PC-9 (cell line): ENCODE measurements around the gene CAPZB.

Source experiments
- CTCF ChIP-seq: fragments of 200-600 bp; sonication (generic); conservative IDR thresholded peaks from 2 replicates; pipeline ENCODE4 v1.6.1; 2017; ENCODE audit warnings: mixed run types, antibody characterized with exemption, mild to moderate bottlenecking, moderate library complexity
- EZH2 ChIP-seq: fragments of 200-600 bp; sonication (generic); IDR thresholded peaks from 2 replicates; pipeline ENCODE4 v1.8.0; 2017; ENCODE audit warnings: antibody characterized with exemption, low read depth

GRCh38 chr1:19371226-19372135 lies 113.9 kb downstream of the CAPZB start:
- TF ChIP-seq CTCF: no peak
- no peak for TF ChIP-seq EZH2
